ENCODE measurements around the gene ARV1. TPM values are rescaled to one million over a fixed set of nuclear protein-coding genes. Genes with fewer than 3 reads are reported as not detected.

ARV1 gene
- total and polyA plus RNA-seq, 2 of the 13 experiments (the other 11 are each of a cell fraction or from before 2014, with no cell fraction given): 13.0 to 15.2 TPM

DNA sequence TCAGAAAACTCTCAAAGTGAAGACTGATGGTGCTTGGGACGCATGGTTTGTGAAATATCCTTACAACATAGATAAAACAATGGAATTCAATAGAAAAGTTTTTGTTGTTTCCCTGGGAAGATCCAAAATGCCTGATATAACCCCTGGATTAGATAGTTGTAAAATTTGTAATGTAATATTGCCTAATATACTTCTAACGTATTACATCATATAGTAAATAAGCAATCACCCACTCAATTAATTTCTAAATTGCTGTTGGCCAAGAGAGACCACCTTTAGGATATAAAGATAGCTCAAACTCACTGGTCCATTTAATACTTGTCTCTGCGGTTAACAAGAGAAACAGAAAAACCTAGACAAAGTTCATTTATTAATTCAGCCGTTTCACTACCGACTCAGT is 42.4 kb upstream of the ARV1 start:
- in situ Hi-C loops (cut with HindIII; ENCODE audit: extremely low pct_ligation_motif_present, low pct_unique_long_range_greater_than_20kb): no loop called here

More for the DNA sequence above, 42.4 kb upstream of the ARV1 start:
- no peak for TF ChIP-seq ZNF746 (CRISPR knock-in tag; IDR thresholded peaks at IDR 0.05)
- peak; percentile 15; the same call in 1 of the 2 replicates for TF ChIP-seq CEBPB (IDR thresholded peaks at IDR 0.05; ENCODE audit: borderline replicate concordance, low read depth, low read length)
- TF ChIP-seq UBTF (CRISPR knock-in tag; IDR thresholded peaks at IDR 0.05): no peak
- TF ChIP-seq HDAC2 (CRISPR knock-in tag; IDR thresholded peaks at IDR 0.05): no peak
- TF ChIP-seq, protein P1, sequence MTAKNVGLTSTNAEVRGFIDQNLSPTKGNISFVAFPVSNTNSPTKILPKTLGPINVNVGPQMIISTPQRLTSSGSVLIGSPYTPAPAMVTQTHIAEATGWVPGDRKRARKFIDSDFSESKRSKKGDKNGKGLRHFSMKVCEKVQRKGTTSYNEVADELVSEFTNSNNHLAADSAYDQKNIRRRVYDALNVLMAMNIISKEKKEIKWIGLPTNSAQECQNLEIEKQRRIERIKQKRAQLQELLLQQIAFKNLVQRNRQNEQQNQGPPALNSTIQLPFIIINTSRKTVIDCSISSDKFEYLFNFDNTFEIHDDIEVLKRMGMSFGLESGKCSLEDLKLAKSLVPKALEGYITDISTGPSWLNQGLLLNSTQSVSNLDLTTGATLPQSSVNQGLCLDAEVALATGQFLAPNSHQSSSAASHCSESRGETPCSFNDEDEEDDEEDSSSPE (CRISPR knock-in tag; IDR thresholded peaks at IDR 0.05): no peak
- intact Hi-C loops (cut with micrococcal nuclease; ENCODE audit: unreplicated experiment): no loop called here
- Histone ChIP-seq H3K27me3 (ENCODE audit: control insufficient read depth in 1 of 2, insufficient read depth in 2 of 2, low read length in 2 of 2) (no peaks in the 10 kb centered on the region), H3K4me3 (replicated peaks in 1 of 3; ENCODE audit: insufficient read depth in 1 of 3, low read depth in 2 of 3, low read length in 3 of 3) (no peak overlapping the region), H2AFZ (ENCODE audit: low read length) (no peak overlapping the region), H3K9me3 (ENCODE audit: low read length) (no peaks in the 10 kb centered on the region), H4K20me1 (ENCODE audit: insufficient read depth, low read length) (no peaks in the 10 kb centered on the region), H3K79me2 (ENCODE audit: insufficient read depth, low read length) (no peaks in the 10 kb centered on the region), H3K36me3 (replicated peaks in 1 of 2; ENCODE audit: control insufficient read depth in 1 of 2, insufficient read depth in 2 of 2, low read length in 2 of 2) (no peaks in the 10 kb centered on the region), H3K27ac (ENCODE audit: extremely low read length, insufficient read depth, low read length) (no peak overlapping the region), H3K4me1 (ENCODE audit: insufficient read depth, low read length) (peaks cover 29% of the 10 kb centered on the region), H3K4me2 (ENCODE audit: low read depth, low read length) (no peak overlapping the region), H3K9ac (ENCODE audit: insufficient read depth, low read depth, low read length) (no peak overlapping the region)
- no peak for DNase-seq (ENCODE audit: low spot score)
- 93% methylated on average over 5 of the region's 5 CpGs for WGBS (ENCODE audit: low lambda C conversion rate)
- POLR2A ChIA-PET: no interaction called here
- no TSS peak for BruUV-seq (replicated peaks)
- ATAC-seq: no peak
- no peak for FAIRE-seq
- CTCF ChIA-PET (ENCODE audit: low intra/inter-chr PET ratio, low total read pairs): no interaction called here

Measured in HepG2 (cell line).